Hepatocyte (in vitro differentiated cells): ENCODE data around the gene HDDC3. TPM values are rescaled to one million over a fixed set of nuclear protein-coding genes. Genes with fewer than 3 reads are reported as not detected.

Experiments used
- DNase-seq: peaks from one replicate; pipeline ENCODE4 v3.0.0-alpha.2; 2016; ENCODE audit warnings: low spot score
- H2AFZ ChIP-seq: fragments of 200-600 bp; sonication (generic); 2 replicates; pipeline ENCODE4 v1.6.0; 2016; ENCODE audit warnings: antibody characterized with exemption, mild to moderate bottlenecking
- H3K27ac ChIP-seq: fragments of 200-600 bp; sonication (generic); 2 replicates; pipeline ENCODE4 v1.5.1; 2016; ENCODE audit warnings: mild to moderate bottlenecking
- H3K27me3 ChIP-seq: fragments of 200-600 bp; sonication (generic); 2 replicates; pipeline ENCODE4 v1.6.1; 2016
- H3K36me3 ChIP-seq: fragments of 200-600 bp; sonication (generic); replicated peaks from 2 replicates; pipeline ENCODE4 v1.5.1; 2016; ENCODE audit warnings: low read depth; ENCODE audit not compliant: insufficient read depth
- H3K4me1 ChIP-seq: fragments of 200-600 bp; sonication (generic); 2 replicates; pipeline ENCODE4 v1.5.1; 2016; ENCODE audit warnings: mild to moderate bottlenecking, moderate library complexity; ENCODE audit not compliant: insufficient read depth
- H3K4me2 ChIP-seq: fragments of 200-600 bp; sonication (generic); 2 replicates; pipeline ENCODE4 v1.6.0; 2016
- H3K4me3 ChIP-seq: fragments of 200-600 bp; sonication (generic); 2 replicates; pipeline ENCODE4 v1.5.1; 2016; ENCODE audit warnings: mild to moderate bottlenecking
- H3K79me2 ChIP-seq: fragments of 200-600 bp; sonication (generic); 2 replicates; pipeline ENCODE4 v1.6.0; 2017; ENCODE audit warnings: mild to moderate bottlenecking
- H3K9me2 ChIP-seq: fragments of 200-600 bp; sonication (generic); replicated peaks from 2 replicates; pipeline ENCODE4 v1.6.0; 2017; ENCODE audit warnings: mild to moderate bottlenecking; ENCODE audit not compliant: insufficient read depth
- H3K9me3 ChIP-seq: fragments of 200-600 bp; sonication (generic); 2 replicates; pipeline ENCODE4 v1.5.1; 2016; ENCODE audit warnings: low read depth, mild to moderate bottlenecking
- H4K20me1 ChIP-seq: fragments of 200-600 bp; sonication (generic); 2 replicates; pipeline ENCODE4 v1.6.0; 2016; ENCODE audit warnings: mild to moderate bottlenecking; ENCODE audit not compliant: insufficient read depth, poor library complexity, severe bottlenecking
- EZH2 ChIP-seq: fragments of 200-600 bp; sonication (generic); IDR thresholded peaks from 2 replicates; pipeline ENCODE4 v1.6.1; 2016; ENCODE audit warnings: antibody characterized with exemption, mild to moderate bottlenecking, borderline replicate concordance
- EZH2phosphoT487 ChIP-seq: fragments of 200-600 bp; sonication (generic); IDR thresholded peaks from one replicate; pipeline ENCODE4 v1.6.1; 2018; ENCODE audit warnings: antibody characterized with exemption, mild to moderate bottlenecking, low read depth, moderate library complexity; ENCODE audit not compliant: unreplicated experiment, severe bottlenecking
- WGBS: methylation state at CpG from one replicate; pipeline ENCODE4 v1.1.6; 2016; ENCODE audit warnings: low lambda C conversion rate; ENCODE audit errors: missing lambda C conversion rate; 5-methylcytosine and 5-hydroxymethylcytosine counted together
- polyA plus RNA-seq: library from polyadenylated mRNA; unstranded; fragments of >200 nt; fragmentation: Nextera tagmentation; extraction: Ambion mirVana; gene quantifications from 2 replicates; pipeline ENCODE4 v1.2.1, GENCODE V29; 2016
- total RNA-seq: library from RNA; depleted of rRNA; stranded (reverse); fragments of >200 nt; gene quantifications from 2 replicates; pipeline ENCODE4 v1.2.3, GENCODE V29; 2014
- TF ChIP-seq, protein P1 (sequence below): fragments of 200-600 bp; sonication (generic); IDR thresholded peaks from 2 replicates; pipeline ENCODE4 v1.5.1; 2016; ENCODE audit warnings: antibody characterized with exemption, mild to moderate bottlenecking; ENCODE audit not compliant: poor library complexity

Gene HDDC3
- total and polyA plus RNA-seq, 2 experiments from 2014 or later: 15.4 to 20.0 TPM

DNA sequence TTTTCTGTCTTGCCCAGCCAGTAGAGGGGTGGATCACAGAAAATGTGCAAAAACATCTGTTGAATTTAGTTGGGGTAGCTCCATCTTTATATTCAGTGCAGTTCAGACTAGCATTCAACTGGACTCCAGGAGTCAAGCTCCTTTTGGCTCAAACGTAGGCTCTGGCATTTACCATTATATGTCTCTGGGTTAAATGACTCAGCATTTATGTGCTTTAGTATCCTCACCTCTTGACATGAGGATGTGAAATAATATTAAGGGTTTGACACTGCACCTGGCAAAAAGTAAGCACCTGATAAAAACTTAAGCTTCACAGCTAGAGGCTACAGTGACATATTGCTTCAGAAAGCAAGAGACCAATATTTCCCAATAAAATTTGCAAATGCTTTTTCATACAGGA is 47.2 kb upstream of the HDDC3 start:
- no peak for TF ChIP-seq EZH2phosphoT487
- TF ChIP-seq, protein P1, sequence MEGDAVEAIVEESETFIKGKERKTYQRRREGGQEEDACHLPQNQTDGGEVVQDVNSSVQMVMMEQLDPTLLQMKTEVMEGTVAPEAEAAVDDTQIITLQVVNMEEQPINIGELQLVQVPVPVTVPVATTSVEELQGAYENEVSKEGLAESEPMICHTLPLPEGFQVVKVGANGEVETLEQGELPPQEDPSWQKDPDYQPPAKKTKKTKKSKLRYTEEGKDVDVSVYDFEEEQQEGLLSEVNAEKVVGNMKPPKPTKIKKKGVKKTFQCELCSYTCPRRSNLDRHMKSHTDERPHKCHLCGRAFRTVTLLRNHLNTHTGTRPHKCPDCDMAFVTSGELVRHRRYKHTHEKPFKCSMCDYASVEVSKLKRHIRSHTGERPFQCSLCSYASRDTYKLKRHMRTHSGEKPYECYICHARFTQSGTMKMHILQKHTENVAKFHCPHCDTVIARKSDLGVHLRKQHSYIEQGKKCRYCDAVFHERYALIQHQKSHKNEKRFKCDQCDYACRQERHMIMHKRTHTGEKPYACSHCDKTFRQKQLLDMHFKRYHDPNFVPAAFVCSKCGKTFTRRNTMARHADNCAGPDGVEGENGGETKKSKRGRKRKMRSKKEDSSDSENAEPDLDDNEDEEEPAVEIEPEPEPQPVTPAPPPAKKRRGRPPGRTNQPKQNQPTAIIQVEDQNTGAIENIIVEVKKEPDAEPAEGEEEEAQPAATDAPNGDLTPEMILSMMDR: no peak
- no peak for TF ChIP-seq EZH2
- H3K4me2 ChIP-seq: no peak overlapping the region
- no peaks in the 10 kb centered on the region for H3K9me2 ChIP-seq
- H4K20me1 ChIP-seq: no peaks in the 10 kb centered on the region
- no peak for DNase-seq
- H3K79me2 ChIP-seq: peaks cover 8% of the 10 kb centered on the region
- H2AFZ ChIP-seq: no peak overlapping the region
- H3K36me3 ChIP-seq: no peaks in the 10 kb centered on the region
- H3K9me3 ChIP-seq: no peaks in the 10 kb centered on the region
- WGBS: 72% methylated on average over 1 of the region's 1 CpG
- H3K27me3 ChIP-seq: no peaks in the 10 kb centered on the region
- no peak overlapping the region for H3K27ac ChIP-seq
- H3K4me3 ChIP-seq: no peak overlapping the region
- no peaks in the 10 kb centered on the region for H3K4me1 ChIP-seq

DNA sequence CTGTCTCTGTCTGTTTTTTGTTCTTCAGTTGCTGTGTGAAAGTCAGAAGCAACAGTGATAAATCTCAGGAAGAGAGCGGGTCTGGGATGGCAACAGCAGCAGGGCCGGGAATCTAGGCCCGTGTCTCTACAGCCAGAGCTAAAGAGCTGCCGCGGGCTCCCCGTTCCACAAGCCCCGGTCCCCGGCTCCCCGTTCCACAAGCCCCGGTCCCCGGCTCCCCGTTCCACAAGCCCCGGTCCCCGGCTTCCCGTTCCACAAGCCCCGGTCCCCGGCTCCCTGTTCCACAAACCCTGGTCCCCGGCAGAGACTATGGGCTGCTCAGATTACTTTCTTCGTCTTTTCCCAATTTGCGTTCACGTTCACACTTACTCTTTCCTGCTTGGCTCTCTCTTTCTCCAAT is 41.9 kb upstream of the HDDC3 start:
- Histone ChIP-seq H4K20me1 (no peaks in the 10 kb centered on the region), H2AFZ (no peak overlapping the region), H3K79me2 (no peaks in the 10 kb centered on the region), H3K4me3 (no peak overlapping the region), H3K36me3 (no peaks in the 10 kb centered on the region), H3K9me3 (no peaks in the 10 kb centered on the region), H3K9me2 (no peaks in the 10 kb centered on the region), H3K27me3 (no peaks in the 10 kb centered on the region), H3K4me1 (no peaks in the 10 kb centered on the region), H3K4me2 (no peak overlapping the region), H3K27ac (no peak overlapping the region)
- no peak for TF ChIP-seq EZH2phosphoT487
- TF ChIP-seq, protein P1: no peak
- no peak for TF ChIP-seq EZH2
- 89% methylated on average over 11 of the region's 21 CpGs for WGBS
- no peak for DNase-seq

DNA sequence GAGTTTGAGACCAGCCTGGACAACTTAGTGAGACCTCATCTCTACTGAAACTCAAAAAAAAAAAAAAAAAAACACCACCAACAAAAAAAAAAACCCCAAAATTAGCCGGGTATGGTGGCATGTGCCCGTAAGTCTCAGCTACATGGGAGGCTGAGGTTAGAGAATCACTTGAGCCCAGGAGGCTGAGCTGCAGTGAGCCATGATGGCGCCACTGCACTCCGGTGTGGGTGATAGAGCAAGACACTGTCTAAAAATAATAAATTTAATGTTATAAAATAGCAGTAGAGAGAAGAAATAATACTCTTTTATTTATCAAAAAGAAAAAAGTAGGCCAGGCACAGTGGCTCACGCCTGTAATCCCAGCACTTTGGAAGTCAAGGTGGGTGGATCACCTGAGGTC is 39.8 kb upstream of the HDDC3 start:
- Histone ChIP-seq H3K4me1 (no peaks in the 10 kb centered on the region), H3K4me3 (no peak overlapping the region), H4K20me1 (no peaks in the 10 kb centered on the region), H3K27me3 (no peaks in the 10 kb centered on the region), H3K36me3 (no peaks in the 10 kb centered on the region), H3K4me2 (no peak overlapping the region), H3K79me2 (no peaks in the 10 kb centered on the region), H3K9me3 (no peaks in the 10 kb centered on the region), H3K27ac (no peak overlapping the region), H2AFZ (no peak overlapping the region), H3K9me2 (no peaks in the 10 kb centered on the region)
- over 99% methylated on average over 5 of the region's 5 CpGs for WGBS
- no peak for DNase-seq
- TF ChIP-seq, protein P1: no peak
- TF ChIP-seq EZH2 (no peak), EZH2phosphoT487 (no peak)

GRCh38 chr15:90970274-90970673 is 37.9 kb upstream of the HDDC3 start:
- Histone ChIP-seq H3K27ac (no peak overlapping the region), H2AFZ (no peak overlapping the region), H4K20me1 (no peaks in the 10 kb centered on the region), H3K4me3 (no peak overlapping the region), H3K4me1 (no peaks in the 10 kb centered on the region), H3K79me2 (no peaks in the 10 kb centered on the region), H3K36me3 (no peaks in the 10 kb centered on the region), H3K9me2 (no peaks in the 10 kb centered on the region), H3K27me3 (no peaks in the 10 kb centered on the region), H3K9me3 (no peaks in the 10 kb centered on the region), H3K4me2 (no peak overlapping the region)
- no peak for DNase-seq
- TF ChIP-seq, protein P1: no peak
- TF ChIP-seq EZH2: no peak
- TF ChIP-seq EZH2phosphoT487: no peak
- WGBS: 95% methylated on average over 7 of the region's 7 CpGs
